GM18498 (cell line): ENCODE data around the gene FIGLA.
"Not testable (repeated sequence)": the region's sequence is repeated elsewhere in the genome, so short reads cannot be mapped to it uniquely, and the experiment has no call there.

Experiments
- ATAC-seq: cut with Tn5 transposase; IDR thresholded peaks from one replicate; pipeline ENCODE4 v1.9.1; 2021; ENCODE audit warnings: mild to moderate bottlenecking, moderate library complexity; ENCODE audit not compliant: unreplicated experiment

The FIGLA gene

GRCh38 chr2:70747284-70747683, 43.2 kb downstream of the FIGLA start:
- ATAC-seq: no peak

- ATAC-seq: no peak
Measured at GRCh38 chr2:70746094-70746974, 44.1 kb downstream of the FIGLA start.

DNA sequence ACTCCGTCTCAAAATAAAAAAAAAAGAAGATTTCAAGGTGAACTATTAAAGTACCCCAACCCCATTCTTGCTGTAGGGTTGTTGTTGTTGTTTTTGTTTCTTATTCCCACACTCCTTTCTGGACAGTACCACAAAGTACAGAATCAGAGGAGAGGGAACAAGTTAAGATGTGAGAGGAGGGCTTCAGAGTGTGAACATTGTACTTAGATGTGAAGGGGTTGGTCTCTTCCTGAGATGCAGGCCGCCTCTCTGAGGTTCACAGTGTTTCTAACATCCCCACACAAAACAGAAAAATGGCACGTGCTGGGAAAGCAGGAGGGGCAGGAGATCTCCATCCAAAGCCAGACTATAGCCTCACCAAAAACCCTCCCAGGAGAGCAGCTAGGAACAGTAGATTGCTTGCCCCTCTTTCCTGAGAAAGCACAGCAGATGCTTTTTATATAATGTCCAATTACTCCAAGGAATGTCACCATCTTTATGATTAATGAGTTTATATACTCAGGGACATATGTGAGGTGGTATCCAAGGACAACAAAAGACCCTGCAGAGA, 45.1 kb downstream of the FIGLA start:
- no peak for ATAC-seq

GRCh38 chr2:70744397-70744796, 46.0 kb downstream of the FIGLA start:
- ATAC-seq: no peak

GRCh38 chr2:70743677-70744076, 46.8 kb downstream of the FIGLA start:
- no peak for ATAC-seq

GRCh38 chr2:70743068-70743467, 47.4 kb downstream of the FIGLA start:
- no peak for ATAC-seq

GRCh38 chr2:70739492-70739891, 51.0 kb downstream of the FIGLA start:
- not testable (repeated sequence) for ATAC-seq

GRCh38 chr2:70738159-70738558, 52.3 kb downstream of the FIGLA start:
- no peak for ATAC-seq

DNA sequence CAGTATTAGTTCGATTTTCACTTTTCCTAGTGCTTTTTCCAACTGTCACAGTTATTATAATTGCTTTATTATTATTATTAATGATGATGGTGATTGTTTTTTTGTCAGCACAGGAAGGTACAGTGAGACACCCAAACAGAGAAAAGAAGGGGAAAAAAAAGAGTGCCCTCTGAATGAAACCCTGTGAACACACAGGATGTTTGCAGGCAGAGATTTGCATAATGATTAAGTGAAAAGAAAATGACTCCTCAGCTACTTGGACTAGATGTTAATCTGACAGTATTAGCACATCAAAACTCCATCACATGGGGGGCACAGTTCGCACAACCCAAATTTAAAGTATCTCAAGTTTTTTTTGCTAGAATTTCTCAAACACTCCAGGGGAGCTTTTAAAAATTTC, 55.4 kb downstream of the FIGLA start:
- ATAC-seq: no peak

GRCh38 chr2:70733646-70734180, 56.7 kb downstream of the FIGLA start:
- ATAC-seq: no peak

- ATAC-seq: no peak
Measured at GRCh38 chr2:70732766-70733645, 57.4 kb downstream of the FIGLA start.

- no peak for ATAC-seq
Measured at GRCh38 chr2:70730730-70731129, 59.7 kb downstream of the FIGLA start.

DNA sequence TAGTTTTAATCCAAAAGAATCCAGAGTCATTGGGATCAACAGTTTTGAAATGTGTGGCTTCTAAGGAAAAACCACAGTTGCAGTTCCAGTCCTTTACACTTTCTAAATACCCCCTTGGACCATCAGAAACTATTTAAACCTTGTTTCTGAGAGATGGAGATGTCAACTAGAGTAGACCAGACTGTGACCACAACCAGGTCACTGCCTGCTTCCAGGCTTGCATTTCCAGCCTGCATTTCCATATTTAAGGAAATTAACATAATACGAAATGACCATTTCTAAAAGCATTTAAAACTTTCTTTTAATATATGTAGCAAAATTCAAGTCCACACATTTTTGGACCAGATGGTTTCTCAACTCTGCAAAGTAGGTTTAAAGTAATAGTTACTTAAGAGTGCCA, 60.8 kb downstream of the FIGLA start:
- no peak for ATAC-seq

- no peak for ATAC-seq
Measured at GRCh38 chr2:70728128-70728527, 62.3 kb downstream of the FIGLA start.
